ENCODE results near the gene ABCC2. TPM values are rescaled to one million over a fixed set of nuclear protein-coding genes. Genes with fewer than 3 reads are reported as not detected.
A peak's percentile ranks its signal among the peaks of the same experiment; 100 is the strongest.

The ABCC2 gene
- polyA plus RNA-seq, 1 donor (not counting 4 experiments of a cell fraction or from before 2014, with no cell fraction given): 2.5 TPM

DNA sequence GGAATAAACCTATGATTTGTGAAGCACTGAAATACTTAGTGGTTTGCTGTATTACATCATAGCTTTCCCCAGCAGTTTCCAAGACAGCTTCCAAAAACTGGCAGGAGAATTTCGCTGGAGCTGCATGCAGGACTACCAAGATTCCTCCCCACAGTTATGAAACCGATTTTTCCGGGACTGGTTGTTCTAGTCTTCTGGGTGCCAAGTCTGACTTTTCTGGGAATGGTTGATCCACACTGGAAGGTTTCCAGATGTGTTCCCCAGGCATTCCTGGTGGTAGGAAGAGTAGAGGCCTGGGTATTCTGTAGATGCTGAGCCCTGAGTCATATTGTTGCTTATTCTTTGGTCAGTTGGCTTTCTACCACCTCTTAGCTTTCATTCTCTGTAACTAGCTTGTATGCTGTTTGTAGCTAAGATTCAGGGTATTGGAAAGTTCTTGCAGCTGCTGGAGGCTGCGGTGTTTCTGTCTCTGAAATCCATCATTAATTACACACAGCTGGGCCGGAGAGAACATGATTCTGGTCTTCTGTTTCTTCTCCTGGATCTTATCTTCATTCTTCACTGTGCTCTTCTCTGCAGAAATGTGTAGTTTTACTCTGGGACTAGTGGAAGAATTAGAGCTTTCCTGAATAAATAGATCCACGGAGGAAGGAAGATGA, 6.3 kb downstream of the ABCC2 start:
- TF ChIP-seq, protein P1, sequence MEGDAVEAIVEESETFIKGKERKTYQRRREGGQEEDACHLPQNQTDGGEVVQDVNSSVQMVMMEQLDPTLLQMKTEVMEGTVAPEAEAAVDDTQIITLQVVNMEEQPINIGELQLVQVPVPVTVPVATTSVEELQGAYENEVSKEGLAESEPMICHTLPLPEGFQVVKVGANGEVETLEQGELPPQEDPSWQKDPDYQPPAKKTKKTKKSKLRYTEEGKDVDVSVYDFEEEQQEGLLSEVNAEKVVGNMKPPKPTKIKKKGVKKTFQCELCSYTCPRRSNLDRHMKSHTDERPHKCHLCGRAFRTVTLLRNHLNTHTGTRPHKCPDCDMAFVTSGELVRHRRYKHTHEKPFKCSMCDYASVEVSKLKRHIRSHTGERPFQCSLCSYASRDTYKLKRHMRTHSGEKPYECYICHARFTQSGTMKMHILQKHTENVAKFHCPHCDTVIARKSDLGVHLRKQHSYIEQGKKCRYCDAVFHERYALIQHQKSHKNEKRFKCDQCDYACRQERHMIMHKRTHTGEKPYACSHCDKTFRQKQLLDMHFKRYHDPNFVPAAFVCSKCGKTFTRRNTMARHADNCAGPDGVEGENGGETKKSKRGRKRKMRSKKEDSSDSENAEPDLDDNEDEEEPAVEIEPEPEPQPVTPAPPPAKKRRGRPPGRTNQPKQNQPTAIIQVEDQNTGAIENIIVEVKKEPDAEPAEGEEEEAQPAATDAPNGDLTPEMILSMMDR (optimal IDR thresholded peaks at IDR 0.05 in 1 of 3, IDR thresholded peaks at IDR 0.05 in 1 of 3, conservative IDR thresholded peaks at IDR 0.05 in 1 of 3; ENCODE audit: extremely low read depth in 1 of 3, insufficient read depth in 2 of 3, low read length in 3 of 3): no peak
- no peak for TF ChIP-seq EZH2 (IDR thresholded peaks at IDR 0.05; ENCODE audit: low read length)
- no peak overlapping the region for H3K4me3 ChIP-seq (ENCODE audit: control insufficient read depth in 2 of 3, extremely low read depth in 1 of 3, insufficient read depth in 2 of 3, low read depth in 1 of 3, low read length in 3 of 3)
- no peaks in the 10 kb centered on the region for H4K20me1 ChIP-seq (ENCODE audit: control insufficient read depth, extremely low read depth, insufficient read depth, low read length)
- H3K27me3 ChIP-seq (ENCODE audit: control insufficient read depth, extremely low read depth, insufficient read depth, low read length): no peaks in the 10 kb centered on the region
- no peak overlapping the region for H3K27ac ChIP-seq (ENCODE audit: control insufficient read depth, insufficient read depth, low read length)
- DNase-seq (ENCODE audit: low read depth, low spot score) (no peak), FAIRE-seq (peak; percentile 48)
- dilution Hi-C loops (cut with MboI; ENCODE audit: extremely low pct_ligation_motif_present, low sequenced_read_pairs): no loop called here
- no peak overlapping the region for H3K4me2 ChIP-seq (ENCODE audit: control insufficient read depth, extremely low read depth, insufficient read depth, low read depth, low read length)
- no peaks in the 10 kb centered on the region for H3K9me1 ChIP-seq (ENCODE audit: control insufficient read depth, extremely low read depth, insufficient read depth, low read length)
- no peak overlapping the region for H3K9ac ChIP-seq (ENCODE audit: control insufficient read depth, extremely low read depth, insufficient read depth, low read length)
- H3K36me3 ChIP-seq (ENCODE audit: control insufficient read depth in 2 of 2, extremely low read depth in 1 of 2, insufficient read depth in 2 of 2, low read length in 2 of 2): peaks cover 0 to 4% of the 10 kb centered on the region in 2 experiments
- no peak overlapping the region for H2AFZ ChIP-seq (ENCODE audit: control insufficient read depth, low read length)
- peaks cover 24% of the 10 kb centered on the region for H3K4me1 ChIP-seq (ENCODE audit: control insufficient read depth, extremely low read depth, insufficient read depth, low read length)
- H3K9me3 ChIP-seq (ENCODE audit: control insufficient read depth, low read depth, low read length): no peaks in the 10 kb centered on the region
- no peaks in the 10 kb centered on the region for H3K79me2 ChIP-seq (ENCODE audit: control insufficient read depth, insufficient read depth, low read length)

DNA sequence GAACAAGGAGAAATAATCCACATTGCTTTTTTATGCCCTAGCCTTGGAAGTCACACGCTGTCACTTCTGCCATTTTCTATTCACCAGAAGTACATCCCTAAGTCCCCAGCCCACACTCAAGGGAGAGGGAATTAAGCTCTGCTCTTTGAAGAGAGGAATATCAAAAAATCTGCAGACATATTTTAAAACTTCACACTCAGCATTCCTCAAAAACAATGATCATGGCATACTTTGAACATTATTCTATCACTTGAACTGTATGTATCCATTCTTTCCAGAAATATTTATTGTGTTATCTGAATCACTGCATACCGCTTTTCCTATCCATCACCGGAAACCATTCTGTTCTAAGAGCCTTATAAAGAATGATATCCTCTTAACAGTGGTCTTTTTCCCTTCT, 9.4 kb downstream of the ABCC2 start:
- Histone ChIP-seq H3K9ac (ENCODE audit: control insufficient read depth, extremely low read depth, insufficient read depth, low read length) (no peak overlapping the region), H2AFZ (ENCODE audit: control insufficient read depth, low read length) (no peak overlapping the region), H3K4me2 (ENCODE audit: control insufficient read depth, extremely low read depth, insufficient read depth, low read depth, low read length) (no peak overlapping the region), H4K20me1 (ENCODE audit: control insufficient read depth, extremely low read depth, insufficient read depth, low read length) (no peaks in the 10 kb centered on the region), H3K9me3 (ENCODE audit: control insufficient read depth, low read depth, low read length) (no peaks in the 10 kb centered on the region), H3K79me2 (ENCODE audit: control insufficient read depth, insufficient read depth, low read length) (no peaks in the 10 kb centered on the region), H3K4me1 (ENCODE audit: control insufficient read depth, extremely low read depth, insufficient read depth, low read length) (no peaks in the 10 kb centered on the region), H3K4me3 (ENCODE audit: control insufficient read depth in 2 of 3, extremely low read depth in 1 of 3, insufficient read depth in 2 of 3, low read depth in 1 of 3, low read length in 3 of 3) (no peak overlapping the region), H3K27me3 (ENCODE audit: control insufficient read depth, extremely low read depth, insufficient read depth, low read length) (no peaks in the 10 kb centered on the region), H3K9me1 (ENCODE audit: control insufficient read depth, extremely low read depth, insufficient read depth, low read length) (no peaks in the 10 kb centered on the region), H3K27ac (ENCODE audit: control insufficient read depth, insufficient read depth, low read length) (no peak overlapping the region), H3K36me3 (ENCODE audit: control insufficient read depth in 2 of 2, extremely low read depth in 1 of 2, insufficient read depth in 2 of 2, low read length in 2 of 2) (peaks cover 0 to 4% of the 10 kb centered on the region in 2 experiments)
- no peak for DNase-seq (ENCODE audit: low read depth, low spot score)
- FAIRE-seq: peak; percentile 56
- TF ChIP-seq EZH2 (IDR thresholded peaks at IDR 0.05; ENCODE audit: low read length): no peak
- TF ChIP-seq, protein P1 (optimal IDR thresholded peaks at IDR 0.05 in 1 of 3, IDR thresholded peaks at IDR 0.05 in 1 of 3, conservative IDR thresholded peaks at IDR 0.05 in 1 of 3; ENCODE audit: extremely low read depth in 1 of 3, insufficient read depth in 2 of 3, low read length in 3 of 3): no peak
- dilution Hi-C loops (cut with MboI; ENCODE audit: extremely low pct_ligation_motif_present, low sequenced_read_pairs): no loop called here

All from keratinocyte (primary cell).